HG03558 (cell line): ENCODE data around the gene SLC9A1.

Experiments used
- ATAC-seq: cut with Tn5 transposase; IDR thresholded peaks from one replicate; pipeline ENCODE4 v1.9.1; 2021; ENCODE audit warnings: moderate number of reproducible peaks; ENCODE audit not compliant: unreplicated experiment; ENCODE audit errors: extremely low read depth

Gene SLC9A1

DNA sequence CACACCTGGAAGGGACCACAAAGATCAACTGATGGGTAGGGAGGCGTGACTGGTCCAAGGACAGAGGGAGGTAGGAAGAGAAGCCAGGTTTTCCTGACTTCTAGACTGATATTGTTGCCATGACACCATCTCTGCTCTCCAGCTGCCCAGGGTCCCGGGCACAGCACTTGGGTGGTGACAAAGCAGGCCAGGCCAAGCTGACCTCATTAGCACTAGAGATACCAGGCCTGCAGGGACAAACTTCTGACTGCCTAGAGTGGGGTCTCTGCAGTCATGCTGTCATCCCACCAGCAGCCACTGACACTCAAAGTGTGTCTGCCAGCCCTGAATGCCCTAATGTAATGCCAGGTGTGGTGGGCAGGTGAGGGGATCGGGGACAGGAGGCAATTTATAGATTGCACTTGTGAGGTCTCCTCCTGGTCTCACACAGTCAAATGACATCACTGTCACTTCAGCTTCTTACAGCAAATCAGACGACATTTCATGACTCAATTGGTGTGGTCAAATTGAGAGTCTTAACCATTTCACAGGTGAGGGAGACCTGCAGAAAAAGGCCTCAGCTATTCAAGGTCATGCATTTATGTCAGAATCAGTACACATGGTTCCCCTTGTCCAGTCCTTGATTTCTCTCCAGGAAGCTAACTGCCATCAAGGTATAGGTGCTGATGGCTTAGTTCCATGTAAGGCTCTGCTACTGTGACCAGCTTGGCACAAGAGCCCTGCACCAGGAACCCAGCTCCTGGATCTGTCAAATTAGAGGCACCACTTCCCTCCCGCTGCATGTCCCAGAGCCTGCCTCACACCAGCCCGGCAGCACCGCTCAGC lies 2.7 kb downstream of the SLC9A1 start:
- no peak for ATAC-seq

DNA sequence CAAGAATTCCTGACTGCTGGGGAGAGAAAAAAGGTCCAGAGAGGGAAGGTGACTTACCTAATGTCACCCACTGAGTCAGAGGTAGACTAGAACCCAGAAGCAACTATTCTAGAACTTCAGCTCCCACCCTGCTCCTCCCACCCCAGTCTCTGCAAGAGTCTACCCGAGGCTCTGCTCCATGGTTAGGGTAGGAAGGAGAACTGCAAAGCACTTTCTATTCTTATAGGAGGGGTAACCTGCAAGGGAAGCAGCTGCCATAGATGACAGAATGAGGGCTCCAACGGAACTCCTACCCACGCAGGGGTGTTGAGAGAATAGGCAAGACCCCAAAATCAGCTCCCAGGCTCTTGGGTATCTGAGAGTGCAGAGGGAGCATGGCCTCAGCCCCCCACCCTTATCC lies 4.3 kb downstream of the SLC9A1 start:
- ATAC-seq, result no peak

GRCh38 chr1:27150183-27150582 lies 4.7 kb downstream of the SLC9A1 start:
- no peak for ATAC-seq

DNA sequence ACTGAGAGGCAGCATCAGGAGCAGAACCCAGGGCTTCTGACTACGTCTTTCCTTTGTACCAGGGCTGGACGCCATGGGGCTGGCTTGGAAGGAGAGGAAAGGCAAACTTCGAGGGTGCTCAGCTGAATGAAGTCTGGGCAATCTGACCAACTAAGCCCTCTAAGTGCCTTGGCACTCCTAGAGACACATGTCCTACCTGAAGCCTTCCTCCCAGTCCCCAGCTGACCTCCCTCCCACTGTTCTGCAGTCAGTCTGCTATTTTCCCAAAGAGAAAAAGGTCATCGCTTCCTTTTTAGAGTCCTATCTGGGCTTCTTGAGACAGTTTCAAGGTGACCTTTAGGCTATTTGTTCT lies 5.2 kb downstream of the SLC9A1 start:
- no peak for ATAC-seq

- ATAC-seq, result no peak
Observed at GRCh38 chr1:27149084-27149761, 5.7 kb downstream of the SLC9A1 start.

GRCh38 chr1:27148591-27148990 lies 6.3 kb downstream of the SLC9A1 start:
- no peak for ATAC-seq

- no peak for ATAC-seq
Observed at GRCh38 chr1:27147842-27148518, 6.9 kb downstream of the SLC9A1 start.

DNA sequence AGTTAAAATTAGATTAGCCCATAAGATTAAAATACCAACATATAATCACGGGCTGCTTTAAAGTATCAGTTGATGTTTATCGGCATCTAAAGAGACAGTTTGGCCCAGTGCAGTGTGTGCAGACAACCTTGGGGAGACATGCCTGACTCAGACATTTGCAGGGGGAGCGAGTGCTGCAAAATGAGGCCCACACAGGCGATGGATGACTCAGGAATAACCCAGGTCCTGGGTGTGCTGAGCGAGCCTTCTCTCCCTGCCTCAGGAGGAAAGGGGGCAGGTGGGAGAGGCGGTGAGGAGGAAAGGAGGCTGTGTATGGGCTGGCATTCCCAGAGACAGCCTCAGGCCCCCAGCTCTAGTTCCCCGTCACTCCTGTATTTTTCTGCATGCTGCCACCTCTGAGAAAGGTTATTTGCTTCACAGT lies 9.0 kb downstream of the SLC9A1 start:
- no peak for ATAC-seq

- no peak for ATAC-seq
Observed at GRCh38 chr1:27144920-27145661, 9.8 kb downstream of the SLC9A1 start.

DNA sequence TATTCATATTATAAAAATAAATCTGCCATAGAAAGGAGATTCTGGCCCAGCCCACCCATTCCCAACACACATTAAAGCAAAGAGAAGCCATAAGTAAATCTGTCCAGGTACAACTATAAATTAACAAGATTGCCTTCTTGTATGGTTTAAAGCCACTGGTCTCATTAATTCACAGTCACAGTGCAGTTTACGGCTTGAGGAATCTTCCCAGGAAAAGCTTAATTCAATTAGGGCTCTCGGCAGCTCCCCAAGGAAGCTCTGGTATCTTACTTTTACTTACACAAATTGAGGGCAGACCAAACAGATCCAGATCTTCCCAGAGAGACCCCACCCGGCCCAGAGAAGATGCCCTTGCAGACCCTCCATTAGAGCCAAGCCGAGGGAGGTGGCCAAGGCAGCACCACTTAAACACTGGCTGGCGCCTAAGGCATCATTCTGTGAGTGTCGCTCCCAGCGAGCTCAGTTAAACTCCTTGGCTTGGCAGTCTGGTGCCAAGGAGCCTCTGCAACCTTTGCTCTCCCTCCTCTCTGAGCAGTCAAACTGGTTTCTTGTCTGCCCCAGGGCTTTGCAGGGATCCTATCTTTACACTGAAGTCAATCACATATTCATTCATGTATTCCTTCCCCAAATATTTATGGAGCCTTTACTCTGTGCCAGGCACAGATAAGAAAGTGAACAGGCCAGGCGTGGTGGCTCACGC lies 10.7 kb downstream of the SLC9A1 start:
- ATAC-seq, result no peak

GRCh38 chr1:27143401-27143800 lies 11.5 kb downstream of the SLC9A1 start:
- ATAC-seq, result no peak

DNA sequence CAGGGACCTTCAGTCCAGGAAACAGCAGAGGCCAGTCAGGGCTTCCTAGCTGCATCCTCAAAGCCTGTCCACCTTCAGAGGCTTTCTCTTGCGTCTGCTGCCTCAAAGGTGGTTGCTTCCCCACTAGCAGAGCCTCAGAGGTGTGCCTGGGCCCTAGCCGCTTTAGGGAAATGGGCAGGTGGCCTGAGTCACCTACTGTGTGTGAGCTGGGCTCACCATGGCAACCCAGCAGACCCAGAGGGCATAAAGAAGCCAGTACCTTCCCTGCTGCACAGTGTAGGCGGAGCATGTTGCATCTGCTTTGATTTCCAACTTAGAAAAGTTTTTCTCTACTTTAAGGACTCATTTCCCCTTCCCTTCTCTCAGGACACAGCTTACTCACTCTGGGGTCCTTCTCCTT lies 12.5 kb downstream of the SLC9A1 start:
- ATAC-seq, result no peak

GRCh38 chr1:27141266-27142003 lies 13.5 kb downstream of the SLC9A1 start:
- no peak for ATAC-seq

DNA sequence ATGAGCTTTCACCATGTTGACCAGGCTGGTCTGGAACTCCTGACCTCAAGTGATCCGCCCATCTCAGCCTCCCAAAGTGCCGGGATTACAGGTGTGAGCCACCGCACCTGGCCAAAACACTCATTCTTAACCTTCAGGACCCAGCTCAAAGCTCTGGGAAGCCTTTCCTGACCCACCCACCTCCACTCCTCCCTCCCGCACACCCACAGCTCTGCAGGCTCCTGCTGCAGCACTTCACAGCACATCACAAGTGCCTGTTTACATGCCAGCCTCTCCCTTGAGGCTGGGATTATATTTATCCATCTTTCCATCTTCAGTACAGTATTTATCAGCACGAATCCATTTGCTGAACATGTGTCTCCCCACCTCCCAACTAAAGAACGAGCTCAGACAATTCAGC lies 14.9 kb downstream of the SLC9A1 start:
- ATAC-seq, result no peak

- ATAC-seq, result no peak
Observed at GRCh38 chr1:27138927-27139326, 16.0 kb downstream of the SLC9A1 start.

- no peak for ATAC-seq
Observed at GRCh38 chr1:27138368-27138767, 16.6 kb downstream of the SLC9A1 start.

DNA sequence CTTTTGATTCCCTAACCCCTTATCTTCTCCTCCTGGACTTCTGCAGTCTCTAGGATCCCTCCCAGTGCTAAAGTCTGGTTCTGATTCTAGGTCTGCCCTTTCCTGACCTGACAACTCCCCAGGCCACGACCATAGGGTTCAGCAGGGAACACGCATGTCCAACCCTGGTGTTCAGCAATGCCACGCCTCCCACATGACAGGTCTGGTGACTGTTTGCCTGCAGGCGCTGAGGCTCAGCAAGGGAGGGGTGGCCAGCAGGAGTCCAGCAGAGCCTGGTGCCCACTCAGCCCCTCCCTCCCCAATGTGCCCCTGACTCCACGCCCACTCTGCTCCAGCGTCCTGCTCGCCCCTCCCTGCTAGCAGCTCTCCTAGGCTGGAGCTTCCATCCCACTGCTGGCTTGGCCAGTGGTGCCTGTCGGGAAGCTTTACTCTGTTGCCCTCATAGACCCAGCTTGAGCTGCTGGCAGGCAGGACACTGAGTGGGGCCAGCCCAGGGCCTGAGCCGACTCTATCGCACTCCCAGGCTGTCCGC lies 17.3 kb downstream of the SLC9A1 start:
- no peak for ATAC-seq

DNA sequence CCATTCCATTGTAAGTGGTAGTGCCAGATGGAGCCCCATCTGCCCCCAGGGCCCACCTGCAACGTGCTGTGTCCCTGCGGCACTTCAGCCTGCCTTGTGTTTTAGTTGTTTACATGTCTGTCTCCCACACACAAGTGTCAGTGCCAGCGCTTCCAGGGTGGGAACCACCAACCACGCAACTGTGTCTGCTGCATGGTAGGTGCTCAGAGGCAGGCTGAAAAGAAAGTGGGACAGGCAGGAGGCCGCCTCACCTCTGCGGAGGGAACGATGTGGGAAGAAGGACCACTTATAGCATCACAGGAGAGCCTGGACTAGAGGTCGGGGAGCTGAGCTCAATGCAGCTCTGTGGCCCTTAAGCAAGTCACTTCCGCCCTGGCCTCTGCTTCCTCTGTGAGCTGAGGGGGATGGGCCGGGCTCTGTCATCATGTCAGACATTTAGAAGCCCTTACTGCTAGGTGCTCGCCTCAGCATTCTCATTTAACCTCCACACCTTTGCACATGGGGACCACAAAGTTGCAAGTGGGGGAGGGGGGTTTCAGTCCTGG lies 17.9 kb downstream of the SLC9A1 start:
- no peak for ATAC-seq

GRCh38 chr1:27136236-27136551 lies 18.7 kb downstream of the SLC9A1 start:
- no peak for ATAC-seq
